Stimulated activated CD8-positive, alpha-beta memory T cell treated with anti-CD3 and anti-CD28 coated beads, Interleukin-15, amount 100 ng/mL, for 1 hour (primary cell): ENCODE results near the gene RPS6KA5.
"Not testable (repeated sequence)": the region's sequence is repeated elsewhere in the genome, so short reads cannot be mapped to it uniquely, and the experiment has no call there.

Experiments
- DNase-seq: peaks from one replicate; pipeline ENCODE4 v3.0.0-alpha.2; 2020; ENCODE audit warnings: low read depth

The RPS6KA5 gene

DNA sequence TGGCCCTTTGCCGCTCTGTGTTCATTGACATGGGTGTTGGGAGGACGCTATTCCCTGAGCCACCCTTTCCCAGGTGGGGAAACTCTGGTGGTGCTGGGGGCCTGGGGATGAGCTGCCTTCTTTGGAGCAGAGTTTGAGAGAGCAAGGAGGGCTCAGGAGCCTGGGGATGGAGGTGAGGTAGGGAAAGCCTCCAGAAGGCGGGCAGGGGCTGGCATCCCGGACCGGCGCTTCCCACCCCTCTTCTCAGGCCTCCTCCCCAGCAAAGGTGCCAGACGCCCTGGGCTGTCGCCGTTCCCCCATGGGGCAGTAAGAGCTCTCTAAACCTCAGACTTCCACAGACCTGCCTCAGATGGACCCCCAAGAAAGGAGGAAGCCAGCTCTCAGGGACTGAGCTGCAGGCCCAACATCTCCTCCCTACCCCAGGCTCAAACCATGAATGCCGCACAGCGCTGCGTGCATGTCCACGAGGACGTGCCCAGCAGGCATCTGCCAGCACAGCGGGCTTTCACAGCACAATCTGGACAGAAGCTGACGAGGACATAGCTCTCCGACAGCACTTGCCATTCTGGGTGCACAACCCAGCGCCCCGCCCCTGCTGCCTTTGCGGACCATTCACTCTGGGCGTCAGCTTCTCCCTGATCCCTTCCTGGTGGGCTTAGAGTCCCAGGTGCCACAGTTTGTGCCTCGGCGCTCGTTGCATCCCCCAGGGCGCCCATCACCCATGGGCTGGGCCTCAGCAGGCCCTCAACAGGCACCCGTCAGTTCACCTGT is 229.3 kb downstream of the RPS6KA5 start:
- DNase-seq, result no peak

DNA sequence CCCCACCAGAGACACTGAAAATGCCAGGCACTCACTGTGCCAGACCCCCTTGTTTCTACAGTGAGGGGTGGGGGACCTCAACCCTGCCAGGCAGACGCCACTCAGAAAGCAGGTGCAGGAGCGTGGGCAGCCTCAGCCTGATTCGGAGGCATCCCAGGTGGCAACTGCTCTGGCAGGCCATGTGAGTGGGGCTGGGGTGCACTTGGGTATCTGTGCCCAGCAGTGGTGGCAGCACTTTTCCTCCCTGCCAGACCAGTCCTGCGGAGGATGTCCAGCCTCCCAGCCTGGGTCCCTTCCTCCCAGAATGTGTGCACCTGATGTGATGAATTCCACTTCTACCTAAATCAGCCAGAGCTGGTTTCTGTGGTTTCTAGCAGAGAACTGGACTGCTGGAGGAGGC is 230.8 kb downstream of the RPS6KA5 start:
- DNase-seq, result no peak

DNA sequence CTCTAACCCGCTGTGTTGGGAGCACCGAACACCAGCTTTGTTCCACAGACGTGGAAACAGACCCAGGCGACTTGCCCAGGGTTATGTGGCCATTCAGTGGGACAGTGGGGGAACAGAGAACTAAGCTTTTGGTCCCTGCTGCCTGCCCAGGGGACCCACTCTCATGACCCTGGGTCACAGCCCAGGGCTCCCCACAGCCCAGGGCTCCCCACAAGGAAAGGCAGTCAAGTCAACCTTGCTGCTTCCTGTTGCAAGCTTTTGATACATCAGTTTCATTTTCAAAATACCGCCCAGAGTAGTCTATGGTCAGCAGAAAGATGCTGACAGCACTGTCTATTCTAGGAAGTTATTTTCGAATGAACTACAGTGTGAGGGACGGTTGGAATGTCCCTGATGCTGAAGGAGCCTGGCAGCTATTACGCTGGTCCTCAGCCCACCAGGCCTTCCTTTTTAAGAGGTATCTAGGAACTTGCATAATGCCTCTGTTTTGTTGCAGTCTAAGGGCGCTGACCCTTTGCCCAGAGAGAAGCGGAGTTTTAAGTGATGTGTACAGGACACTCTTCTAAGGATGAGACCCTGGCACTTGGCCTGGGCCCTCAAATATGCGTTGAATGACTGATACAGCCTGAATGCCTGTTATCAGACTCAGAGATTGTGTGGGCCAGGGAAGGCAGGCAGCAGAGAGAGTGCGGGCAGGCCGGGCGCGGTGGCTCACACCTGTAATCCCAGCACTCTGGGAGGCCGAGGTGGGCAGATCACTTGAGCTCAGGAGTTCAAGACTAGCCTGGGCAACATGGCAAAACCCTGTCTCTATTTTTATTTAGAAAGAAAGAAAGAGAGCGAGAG is 231.6 kb downstream of the RPS6KA5 start:
- no peak for DNase-seq

DNA sequence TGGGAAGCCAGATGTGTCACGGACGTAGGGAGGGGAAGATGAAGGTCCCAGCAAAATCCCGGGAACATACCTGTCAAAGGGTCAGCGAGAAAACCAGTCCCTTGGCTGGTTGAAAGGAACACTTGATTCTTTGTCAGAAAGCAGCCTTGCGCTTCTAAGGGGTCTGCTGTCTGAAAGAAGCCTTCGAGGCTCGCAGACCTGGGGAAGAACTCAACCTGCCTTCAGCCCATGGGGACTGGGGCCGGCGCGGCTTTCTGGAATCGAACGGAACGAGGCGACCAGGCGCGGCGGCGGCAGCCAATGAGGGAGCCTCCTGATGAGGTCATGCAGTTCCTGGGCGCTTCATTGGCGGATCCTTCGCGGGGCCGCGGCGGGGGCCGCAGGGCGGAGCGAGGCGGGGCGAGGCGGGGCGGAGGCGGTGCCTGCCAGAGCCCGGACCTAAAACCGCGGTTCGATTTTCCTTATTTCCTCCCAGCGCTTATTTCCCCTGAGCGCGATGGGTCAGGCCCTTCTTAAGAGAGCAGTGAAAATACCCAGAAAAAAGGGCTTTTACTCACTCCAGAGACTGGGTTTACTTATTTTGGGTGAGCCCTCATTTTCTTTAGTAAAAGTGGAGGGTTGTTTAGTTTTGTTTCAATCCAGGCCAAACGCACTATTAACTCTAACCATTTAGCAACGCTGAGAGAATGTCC is 232.4 kb downstream of the RPS6KA5 start:
- DNase-seq, result peak; percentile 82

DNA sequence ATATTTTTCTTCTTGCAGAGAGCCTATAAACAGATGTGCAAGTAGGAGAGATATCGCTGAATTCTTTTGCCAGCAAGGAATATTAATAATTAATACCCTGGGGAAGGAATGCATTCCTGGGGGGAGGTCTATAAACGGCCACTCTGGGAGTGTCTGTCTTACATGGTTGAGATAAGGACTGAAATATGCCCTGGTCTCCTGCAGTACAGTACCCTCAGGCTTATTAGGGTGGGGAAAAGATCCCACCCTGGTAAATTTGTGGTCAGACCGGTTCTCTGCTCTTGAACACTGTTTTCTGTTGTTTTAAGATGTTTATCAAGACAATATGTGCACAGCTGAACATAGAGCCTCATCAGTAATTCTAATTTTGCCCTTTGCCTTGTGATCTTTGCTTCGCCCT is 236.9 kb downstream of the RPS6KA5 start:
- not testable (repeated sequence) for DNase-seq

DNA sequence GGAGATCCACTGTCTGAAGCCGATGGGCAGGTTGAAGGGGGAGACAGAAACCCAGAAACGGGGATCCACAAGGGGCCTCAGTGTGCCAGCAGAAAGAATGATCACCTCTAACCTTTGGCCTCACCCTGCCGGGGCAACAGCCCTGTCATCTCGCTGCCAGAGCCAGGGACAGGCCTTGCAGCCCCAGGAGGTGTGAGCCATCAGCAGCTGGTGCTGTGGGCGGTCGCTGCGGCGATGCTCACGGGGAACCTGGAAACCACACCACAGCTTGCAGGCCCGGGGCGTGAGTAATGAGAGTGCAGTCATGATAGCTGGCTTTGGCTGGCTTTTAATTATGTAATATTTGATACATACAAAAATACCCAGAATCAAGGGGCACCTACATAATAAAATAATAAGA is 239.5 kb downstream of the RPS6KA5 start:
- DNase-seq, result peak; percentile 33

DNA sequence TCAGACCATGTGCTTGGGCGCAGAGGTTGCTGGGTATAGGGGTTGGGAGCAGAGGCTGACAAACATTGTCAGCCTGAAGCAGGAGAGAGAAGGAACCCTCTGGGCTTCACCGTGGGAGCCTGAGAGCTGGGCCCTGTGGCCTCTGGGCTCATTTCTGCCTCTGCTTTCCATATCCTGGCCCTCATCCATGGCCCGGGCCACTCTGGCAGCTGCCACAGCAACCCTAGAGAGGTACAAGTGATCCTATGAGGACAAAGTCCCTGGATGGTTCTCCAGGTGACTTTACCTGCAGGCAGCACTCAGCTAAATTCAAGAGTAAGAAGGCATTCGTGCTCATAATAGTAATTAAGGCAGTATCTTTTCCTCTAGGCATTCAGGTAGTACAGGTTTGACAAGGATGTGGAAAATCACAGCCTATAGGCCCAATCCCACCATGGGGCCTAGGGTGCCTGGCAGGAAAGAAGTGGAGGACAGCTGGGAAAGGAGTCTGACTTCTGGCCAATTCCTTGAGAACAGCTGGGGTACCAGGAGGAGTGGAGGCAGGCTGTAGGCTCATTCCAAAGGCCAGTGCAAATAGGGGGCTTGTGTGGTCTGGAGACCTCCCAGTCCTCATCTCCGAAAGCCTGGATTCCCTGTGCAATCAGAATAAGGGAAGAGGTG is 240.6 kb downstream of the RPS6KA5 start:
- DNase-seq, result no peak

DNA sequence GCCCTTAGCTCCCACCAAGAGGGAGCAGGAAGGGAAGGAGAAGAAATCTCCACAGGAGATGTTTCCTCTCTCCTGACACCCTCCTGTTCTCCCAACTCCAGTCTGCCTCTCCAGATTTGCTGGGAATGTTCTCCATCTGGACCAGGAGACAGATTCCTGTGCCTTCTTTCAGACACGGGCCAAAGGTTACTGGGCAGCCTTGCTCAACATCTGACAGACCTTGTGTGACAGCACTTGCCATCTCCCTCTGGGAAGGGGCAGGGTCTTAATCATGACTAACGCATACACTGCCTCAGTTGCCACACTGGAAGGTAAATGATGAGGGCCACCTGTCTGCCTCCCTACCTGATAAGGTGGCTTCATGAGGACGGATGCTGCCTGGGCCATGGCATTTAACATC is 241.7 kb downstream of the RPS6KA5 start:
- no peak for DNase-seq

DNA sequence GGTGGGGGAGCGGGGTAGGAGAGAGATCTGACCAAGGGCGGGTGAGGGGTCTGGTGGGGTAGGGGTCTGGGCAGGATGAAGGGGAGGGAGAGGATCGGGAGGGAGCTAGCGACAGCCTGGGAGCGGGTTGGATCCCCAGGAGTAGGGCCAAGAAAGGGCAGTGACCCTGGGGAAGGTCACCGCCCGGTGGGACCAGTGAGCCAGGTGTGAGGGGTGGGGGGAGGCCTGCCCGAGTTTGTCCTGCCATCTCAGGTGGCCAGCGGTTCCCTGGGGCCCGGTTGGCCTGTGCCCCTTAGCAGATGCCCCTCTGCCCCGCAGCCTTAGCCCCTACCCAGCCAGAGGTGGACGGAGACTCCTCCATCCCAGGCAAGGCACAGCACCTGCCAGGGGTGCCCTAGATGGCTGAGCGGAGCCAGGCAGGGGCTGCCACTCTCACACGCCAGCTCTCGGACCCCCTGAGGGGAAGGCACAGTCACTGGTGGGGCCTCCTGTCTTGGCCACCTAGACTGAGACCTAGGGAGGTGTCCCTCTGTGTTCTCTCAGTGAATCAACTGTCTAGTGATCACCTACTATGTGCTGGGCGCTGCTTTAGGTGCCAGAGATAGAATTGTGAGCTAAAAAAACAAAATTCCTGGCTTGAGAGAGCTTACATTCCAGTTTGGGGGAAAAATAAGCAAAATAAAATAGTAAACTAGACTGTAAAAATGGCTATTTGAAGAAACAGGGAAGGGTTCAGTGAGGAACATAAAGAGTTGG is 243.6 kb downstream of the RPS6KA5 start:
- no peak for DNase-seq

DNA sequence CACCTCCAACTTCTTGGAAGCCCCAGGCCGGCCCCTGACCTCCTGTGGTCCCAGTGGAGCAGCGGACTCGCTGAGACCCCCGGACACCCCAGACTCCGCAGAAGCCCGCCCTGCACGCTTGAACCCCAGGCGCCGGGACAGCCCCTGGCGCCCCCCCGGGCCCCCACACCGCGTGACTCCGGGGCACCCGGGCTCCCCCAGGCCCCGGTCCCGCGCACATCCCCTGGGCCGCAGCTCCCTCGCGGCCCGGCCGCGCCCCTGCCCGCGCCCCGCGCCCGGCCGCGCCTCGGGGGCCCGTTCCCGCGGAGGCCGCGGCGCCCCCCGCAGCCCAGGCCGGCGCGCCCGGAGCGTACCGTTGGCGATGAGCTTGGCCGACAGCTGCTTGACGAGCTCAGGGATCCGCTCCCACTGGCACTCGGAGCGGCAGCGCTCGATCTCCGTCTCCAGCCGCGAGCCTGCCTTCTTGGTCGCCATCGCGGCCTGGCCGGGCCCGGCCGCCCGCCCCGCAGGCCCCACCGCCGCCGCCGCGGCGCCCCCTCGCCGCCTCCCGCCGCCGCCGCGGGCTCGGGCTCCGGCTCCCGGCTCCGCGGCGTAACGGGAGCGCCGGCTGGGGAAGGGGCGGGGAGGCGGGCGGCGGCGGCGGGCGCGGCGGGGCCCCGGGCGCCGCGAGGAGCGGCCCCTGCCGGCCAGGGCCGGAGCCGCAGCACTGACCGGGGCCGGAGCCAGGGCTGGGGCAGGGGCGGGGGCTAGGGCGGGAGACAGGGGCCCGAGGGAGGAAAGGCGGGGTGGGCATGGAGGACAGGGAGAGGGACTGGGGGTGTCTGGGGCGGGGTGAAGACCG is 244.4 kb downstream of the RPS6KA5 start, which contains the start of gene TTC7B:
TTC7B (minus strand) TSS at position 609 of the 841 bp plus-strand sequence; CDS start at position 474, 135 bp downstream.
- DNase-seq, result no peak

DNA sequence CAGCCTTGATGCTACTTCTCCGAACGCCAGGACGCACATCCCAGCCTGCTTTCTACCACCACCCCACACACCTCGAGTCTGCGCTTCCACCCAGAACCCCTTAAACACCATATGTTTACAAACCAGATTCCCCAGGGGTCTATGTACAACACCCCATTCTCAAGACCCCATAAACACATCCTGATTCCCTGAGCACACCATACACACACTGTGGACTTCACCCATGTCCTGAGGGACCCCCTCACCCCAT is 244.9 kb downstream of the RPS6KA5 start:
- no peak for DNase-seq

DNA sequence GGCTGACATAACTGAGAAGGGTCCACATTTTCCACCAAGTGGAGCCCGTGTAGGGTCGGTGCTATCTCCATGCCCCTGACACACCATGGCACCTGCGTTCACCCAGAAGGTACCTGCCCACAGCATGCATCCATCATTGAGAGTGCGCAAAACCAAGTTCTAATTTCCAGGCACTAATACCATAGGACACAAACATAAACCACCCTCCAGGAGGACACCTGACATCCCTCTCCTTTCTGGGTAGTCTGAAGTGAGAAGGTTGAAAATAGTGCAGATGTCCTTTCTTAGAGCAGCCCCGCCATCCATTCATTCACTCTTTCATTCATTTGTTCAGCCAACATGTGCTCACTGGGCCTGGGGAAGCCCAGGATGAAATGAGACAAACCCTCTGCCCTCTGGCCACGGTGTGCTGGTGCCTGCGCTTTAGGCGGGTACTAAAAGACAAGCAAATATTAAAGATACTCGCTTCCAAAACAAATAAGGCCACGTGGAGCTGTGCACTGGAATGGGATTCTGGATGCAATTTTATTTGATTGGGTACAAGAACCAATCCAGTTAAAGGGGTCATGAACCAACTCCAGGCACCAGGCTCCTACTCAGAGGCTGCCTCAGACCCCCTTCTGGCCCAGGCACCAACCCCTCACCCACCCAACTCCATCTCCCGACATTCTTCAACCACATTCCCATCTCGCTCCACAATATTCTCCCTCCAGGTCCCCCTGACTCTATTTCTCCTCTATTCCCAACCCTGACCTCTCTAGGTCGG is 245.5 kb downstream of the RPS6KA5 start:
- no peak for DNase-seq

DNA sequence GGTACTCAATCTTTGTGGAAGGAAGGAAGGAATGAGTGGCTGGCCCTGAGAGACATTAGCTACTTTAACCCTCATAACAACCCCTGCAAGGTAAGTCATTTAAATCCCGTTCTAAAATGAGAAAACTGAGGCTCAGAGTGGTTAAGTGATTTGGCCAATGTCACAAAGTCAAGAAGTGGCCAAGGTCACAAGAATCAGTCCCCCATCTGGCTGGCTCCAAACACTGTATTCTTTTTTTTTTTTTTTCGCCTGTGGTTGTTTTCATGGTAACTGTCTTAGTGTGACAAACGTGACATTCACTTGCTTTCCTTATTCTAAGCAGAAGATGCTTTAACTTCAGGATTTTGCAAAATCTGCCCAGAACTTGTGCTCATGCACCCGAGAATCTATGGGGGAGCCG is 247.0 kb downstream of the RPS6KA5 start:
- DNase-seq, result no peak

DNA sequence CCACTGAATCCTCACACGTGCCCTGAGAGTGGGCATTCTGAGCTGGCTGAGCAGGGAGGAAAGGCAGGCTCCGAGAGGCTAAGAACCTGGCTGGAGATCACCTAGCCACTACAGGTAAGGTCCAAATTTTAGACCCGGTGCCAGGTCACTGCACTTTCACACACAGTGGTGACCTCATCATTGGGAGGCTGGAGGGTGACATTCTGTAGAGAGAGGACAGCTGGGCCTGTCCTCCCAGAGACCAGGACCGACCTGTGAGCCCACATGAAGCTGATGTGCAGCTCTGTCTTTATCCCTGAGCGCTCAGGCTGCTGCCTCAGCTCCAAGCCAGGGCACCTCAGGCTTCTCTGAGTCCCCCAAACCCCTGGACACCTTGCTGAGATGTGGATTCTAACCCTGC is 248.3 kb downstream of the RPS6KA5 start:
- no peak for DNase-seq

DNA sequence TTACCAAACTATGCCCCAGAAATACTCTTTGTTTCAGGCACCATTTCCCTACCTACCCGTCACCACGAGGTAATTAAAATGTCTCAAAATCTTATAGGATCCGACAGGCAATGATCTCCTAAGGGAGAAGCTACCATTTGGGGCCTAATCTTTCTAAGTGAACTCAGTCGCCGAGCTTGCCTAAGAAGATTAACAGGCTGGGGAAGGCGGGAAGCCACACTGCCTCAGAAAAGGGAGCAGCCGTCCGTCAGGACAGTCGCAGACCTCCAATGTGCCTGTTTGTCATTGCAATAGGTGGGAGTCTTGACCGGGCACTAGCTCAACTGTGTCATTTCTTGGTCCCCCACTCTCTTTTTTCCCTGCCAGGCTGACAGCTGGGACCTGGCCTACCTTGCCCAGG is 248.8 kb downstream of the RPS6KA5 start:
- DNase-seq, result no peak

DNA sequence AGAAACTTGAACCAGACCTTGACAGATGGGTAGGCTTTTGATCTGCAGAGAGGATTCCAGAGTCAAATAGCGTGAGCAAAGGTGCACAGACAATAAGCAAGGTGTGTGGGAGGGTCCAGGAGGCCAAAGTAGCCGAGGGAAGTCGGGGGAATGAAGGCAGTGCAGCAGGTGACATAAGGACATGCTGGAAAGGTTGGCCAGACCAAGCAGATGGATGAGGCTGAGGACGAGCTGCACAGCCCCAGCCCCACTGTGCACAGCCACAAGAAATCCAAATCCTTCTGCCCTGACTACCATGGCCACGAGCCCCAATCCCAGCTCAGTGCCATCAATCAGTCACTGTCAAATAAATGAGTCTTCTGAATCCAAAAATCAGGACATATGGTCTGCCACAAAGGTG is 249.6 kb downstream of the RPS6KA5 start:
- no peak for DNase-seq

DNA sequence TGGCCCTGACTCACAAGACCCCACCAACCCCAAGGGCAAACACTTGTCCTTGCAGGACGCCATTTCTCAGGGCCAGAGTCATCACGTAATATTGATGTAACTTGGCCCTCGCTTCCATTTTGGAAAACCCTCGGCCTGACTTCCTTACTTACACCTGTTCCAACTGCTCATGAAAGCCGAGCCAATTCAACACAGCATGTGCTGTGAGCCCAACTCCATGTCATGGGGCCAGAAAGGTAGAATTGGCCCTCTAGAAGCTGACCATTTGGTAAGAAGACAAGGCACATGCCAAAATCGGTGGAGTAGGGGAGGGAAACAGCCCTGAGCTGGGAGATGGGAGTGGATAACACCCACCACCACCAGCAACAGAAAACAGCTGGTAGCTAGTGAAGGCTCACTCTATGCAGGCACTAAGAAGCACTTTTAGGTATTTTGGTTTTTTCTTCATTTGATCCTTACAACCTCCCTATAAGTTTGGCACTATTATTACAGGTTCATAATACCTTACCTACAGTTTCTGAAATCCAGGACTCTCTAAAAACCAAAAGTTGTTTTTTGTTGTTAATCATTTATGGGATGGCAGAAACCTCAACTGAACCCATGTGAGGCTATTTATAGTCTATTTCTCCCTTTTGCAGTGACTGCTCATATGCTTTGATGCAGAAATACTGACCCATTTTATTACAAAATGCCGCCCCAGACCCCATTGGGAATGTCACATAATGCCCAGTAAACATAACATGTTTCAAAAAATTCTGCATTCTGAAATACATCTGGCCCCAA is 250.7 kb downstream of the RPS6KA5 start:
- DNase-seq, result no peak

DNA sequence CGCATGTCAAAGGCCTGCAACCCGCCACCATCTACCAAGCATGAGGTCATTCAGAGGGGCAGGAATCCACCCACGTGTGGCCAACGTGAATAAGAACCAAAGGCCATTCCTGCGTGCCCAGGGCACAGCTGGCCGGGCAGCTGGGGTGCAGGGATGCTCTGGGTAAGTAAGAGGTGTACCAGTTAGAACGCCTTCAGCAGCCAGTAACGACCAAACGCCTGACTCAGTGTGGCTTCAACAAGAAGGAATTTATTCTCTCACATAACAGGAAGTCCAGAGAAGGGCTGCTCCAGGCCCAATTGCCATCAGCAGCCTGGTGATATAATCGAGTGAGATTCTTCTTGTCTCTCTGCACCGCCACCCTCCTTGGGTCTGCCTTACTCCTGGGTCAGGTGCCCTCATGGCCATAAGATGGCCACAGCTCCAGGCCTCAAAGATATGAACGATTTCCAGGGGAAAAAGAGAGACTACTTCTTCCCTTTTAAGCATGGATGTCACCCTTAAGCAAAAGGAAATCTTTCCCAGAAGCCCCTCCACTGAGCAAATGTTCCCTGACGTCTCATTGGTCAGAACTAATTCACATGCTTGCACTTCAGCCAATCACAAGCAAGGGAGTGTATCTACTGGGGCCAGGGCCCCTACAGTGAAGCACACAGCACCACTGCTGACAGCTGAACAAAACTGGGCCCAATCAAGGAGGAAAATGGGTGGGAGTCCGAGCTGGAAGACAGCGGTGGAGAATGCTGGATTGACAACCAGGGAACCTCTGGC is 251.5 kb downstream of the RPS6KA5 start:
- DNase-seq, result no peak
